22Rv1 (cell line): ENCODE measurements around the gene SKIC2.

Experiments used
- H3K27ac ChIP-seq: fragments of 450-650 bp; 2 replicates; pipeline ENCODE4 v1.5.1; 2017
- CTCF ChIP-seq: fragments of 450-650 bp; IDR thresholded peaks from 2 replicates; pipeline ENCODE4 v1.5.1; 2017; ENCODE audit warnings: mild to moderate bottlenecking
- ZFX ChIP-seq: fragments of 450-650 bp; IDR thresholded peaks from 2 replicates; pipeline ENCODE4 v1.6.1; 2017; ENCODE audit warnings: antibody characterized with exemption, borderline replicate concordance

SKIC2 gene

DNA sequence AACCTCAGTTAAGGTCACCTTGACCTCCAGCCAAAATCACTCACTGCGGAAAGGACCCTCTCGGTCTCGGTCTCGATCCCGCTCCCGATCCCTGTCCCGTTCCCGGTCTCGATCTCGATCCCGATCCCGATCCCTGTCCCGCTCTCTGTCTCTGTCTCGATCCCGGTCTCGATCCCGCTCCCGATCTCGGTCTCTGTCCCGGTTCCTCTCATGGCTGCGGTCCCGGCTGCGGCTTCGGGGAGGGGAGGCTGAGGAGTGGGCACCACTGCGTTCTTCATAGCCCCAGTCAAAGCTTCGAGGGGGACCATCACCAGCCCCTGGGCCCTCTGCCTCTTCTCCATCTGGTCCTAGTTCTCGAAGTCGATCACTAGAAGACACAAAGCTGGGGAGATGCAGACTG lies 4.5 kb upstream of the SKIC2 start:
- TF ChIP-seq ZFX = no peak
- TF ChIP-seq CTCF = no peak
- H3K27ac ChIP-seq = no peak overlapping the region

DNA sequence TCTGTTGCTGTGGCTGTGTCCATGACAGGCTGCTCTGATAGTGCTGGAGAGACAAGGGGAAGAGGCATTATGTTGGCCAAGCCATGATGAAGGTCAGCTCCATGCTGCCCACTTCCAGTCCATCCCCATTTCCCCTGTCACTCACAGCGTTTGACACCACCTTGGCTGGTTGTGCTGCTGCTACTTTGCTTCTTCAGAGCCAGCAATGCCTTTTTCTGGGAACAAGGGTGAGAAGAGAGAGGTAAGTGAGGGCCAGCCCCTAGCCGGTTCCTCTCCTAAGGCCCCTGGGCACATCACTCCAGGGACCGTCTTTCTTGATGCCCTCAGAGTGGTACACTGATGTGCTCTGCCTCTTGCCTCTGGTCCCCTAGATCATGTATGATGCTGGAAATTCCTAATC lies 2.2 kb upstream of the SKIC2 start:
- TF ChIP-seq ZFX = no peak

GRCh38 chr6:31958412-31958740 lies 599 bp upstream of the SKIC2 start:
- peak overlapping the region; percentile 72 for H3K27ac ChIP-seq
- TF ChIP-seq CTCF = no peak
- TF ChIP-seq ZFX = no peak

More for the DNA sequence above, 2.2 kb upstream of the SKIC2 start:
- no peak overlapping the region for H3K27ac ChIP-seq

- TF ChIP-seq ZFX (no peak), CTCF (no peak)
- no peak overlapping the region for H3K27ac ChIP-seq
These were observed 2.6 kb downstream of the SKIC2 start for GRCh38 chr6:31961616-31962015.

DNA sequence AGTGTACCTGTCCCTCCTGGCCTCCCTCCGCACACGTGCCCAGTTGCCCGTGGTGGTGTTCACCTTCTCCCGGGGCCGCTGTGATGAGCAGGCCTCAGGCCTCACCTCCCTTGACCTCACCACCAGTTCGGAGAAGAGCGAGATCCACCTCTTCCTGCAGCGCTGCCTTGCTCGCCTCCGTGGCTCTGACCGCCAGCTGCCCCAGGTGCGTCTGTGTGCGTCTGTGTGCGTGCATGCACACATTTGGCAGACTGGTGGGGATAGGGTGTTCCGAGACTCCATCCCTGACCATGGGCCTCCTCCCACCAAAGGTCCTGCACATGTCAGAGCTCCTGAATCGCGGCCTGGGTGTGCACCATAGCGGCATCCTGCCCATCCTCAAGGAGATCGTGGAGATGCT lies 4.9 kb downstream of the SKIC2 start:
- TF ChIP-seq CTCF = no peak
- no peak for TF ChIP-seq ZFX

GRCh38 chr6:31965700-31966099 lies 6.7 kb downstream of the SKIC2 start:
- TF ChIP-seq ZFX (no peak), CTCF (no peak)
- H3K27ac ChIP-seq = no peak overlapping the region

More for the DNA sequence above, 4.9 kb downstream of the SKIC2 start:
- H3K27ac ChIP-seq = no peak overlapping the region

GRCh38 chr6:31966506-31966905 lies 7.5 kb downstream of the SKIC2 start:
- TF ChIP-seq ZFX (no peak), CTCF (no peak)
- no peak overlapping the region for H3K27ac ChIP-seq
